Osteoblast (primary cell): ENCODE measurements around the gene FAM124A. TPM values are rescaled to one million over a fixed set of nuclear protein-coding genes. Genes with fewer than 3 reads are reported as not detected.

Source experiments
- DNase-seq: peaks from one replicate; pipeline ENCODE4 v3.0.0; 2011; ENCODE audit warnings: low spot score, mixed read lengths; ENCODE audit not compliant: insufficient read length; ENCODE audit errors: missing footprints
- H2AFZ ChIP-seq: 2 replicates; pipeline ENCODE4 v1.6.0; 2011; ENCODE audit warnings: mild to moderate bottlenecking, low read length
- H3K27ac ChIP-seq: 2 replicates; pipeline ENCODE4 v1.5.1; 2011; ENCODE audit warnings: mild to moderate bottlenecking, low read depth, low read length, moderate library complexity
- H3K27me3 ChIP-seq: 2 replicates; pipeline ENCODE4 v1.6.0; 2012; ENCODE audit warnings: mild to moderate bottlenecking, control low read depth, inconsistent platforms, low read length, moderate library complexity; ENCODE audit not compliant: insufficient read depth
- H3K36me3 ChIP-seq: 2 replicates; pipeline ENCODE4 v1.5.1; 2011; ENCODE audit warnings: mild to moderate bottlenecking, low read length, control low read depth, moderate library complexity; ENCODE audit not compliant: insufficient read depth
- H3K4me1 ChIP-seq: 2 replicates; pipeline ENCODE4 v1.5.1; 2011; ENCODE audit warnings: mild to moderate bottlenecking, low read length, control low read depth, moderate library complexity; ENCODE audit not compliant: insufficient read depth
- H3K4me2 ChIP-seq: 2 replicates; pipeline ENCODE4 v1.6.0; 2011; ENCODE audit warnings: mild to moderate bottlenecking, low read length; ENCODE audit not compliant: insufficient read depth
- H3K4me3 ChIP-seq: fragments of 200-600 bp; sonication (generic); 3 replicates; pipeline ENCODE4 v1.5.1; 2012; ENCODE audit warnings: mild to moderate bottlenecking, low read length, inconsistent platforms; ENCODE audit not compliant: insufficient read depth
- H3K79me2 ChIP-seq: 2 replicates; pipeline ENCODE4 v1.6.0; 2012; ENCODE audit warnings: mild to moderate bottlenecking, low read length, control low read depth, inconsistent platforms; ENCODE audit not compliant: insufficient read depth
- H3K9me3 ChIP-seq: 2 replicates; pipeline ENCODE4 v1.5.1; 2011; ENCODE audit warnings: low read depth, low read length, control low read depth
- H4K20me1 ChIP-seq: 2 replicates; pipeline ENCODE4 v1.6.0; 2012; ENCODE audit warnings: mild to moderate bottlenecking, low read length, control low read depth; ENCODE audit not compliant: insufficient read depth
- total RNA-seq: library from RNA; depleted of rRNA; stranded (reverse); fragments of >200 nt; gene quantifications from 2 replicates; pipeline ENCODE4 v1.2.3, GENCODE V29; 2012
- TF ChIP-seq, protein P1 (sequence below): IDR thresholded peaks from 2 replicates; pipeline ENCODE4 v1.5.1; 2011; ENCODE audit warnings: mild to moderate bottlenecking, low read depth, low read length, moderate library complexity; ENCODE audit errors: extremely low read depth

The FAM124A gene
- total RNA-seq, 1 donor: 1.1 TPM

DNA sequence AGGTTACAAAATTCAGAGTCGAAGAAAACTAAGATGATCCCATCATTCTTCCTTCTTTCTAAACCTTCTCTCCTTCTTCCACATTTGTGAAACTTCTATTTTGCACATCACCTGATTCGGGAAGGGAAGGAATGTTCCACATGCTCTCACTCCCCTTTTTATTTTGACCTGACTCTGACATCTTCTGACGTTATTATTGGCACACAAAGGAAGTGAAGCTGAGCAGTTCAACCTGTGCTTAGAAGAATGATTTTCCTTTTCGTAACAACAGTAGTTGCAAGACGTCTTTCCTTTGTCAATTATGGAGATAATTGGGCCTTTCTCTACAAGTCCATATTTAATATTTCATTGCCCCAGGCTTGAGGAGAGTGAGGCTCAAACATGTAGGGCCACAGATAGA, 18.0 kb downstream of the FAM124A start:
- H3K4me2 ChIP-seq: no peak overlapping the region
- H3K79me2 ChIP-seq: no peaks in the 10 kb centered on the region
- H3K36me3 ChIP-seq: no peaks in the 10 kb centered on the region
- no peak overlapping the region for H3K27ac ChIP-seq
- no peak overlapping the region for H2AFZ ChIP-seq
- H3K27me3 ChIP-seq: peaks cover 22% of the 10 kb centered on the region
- TF ChIP-seq, protein P1, sequence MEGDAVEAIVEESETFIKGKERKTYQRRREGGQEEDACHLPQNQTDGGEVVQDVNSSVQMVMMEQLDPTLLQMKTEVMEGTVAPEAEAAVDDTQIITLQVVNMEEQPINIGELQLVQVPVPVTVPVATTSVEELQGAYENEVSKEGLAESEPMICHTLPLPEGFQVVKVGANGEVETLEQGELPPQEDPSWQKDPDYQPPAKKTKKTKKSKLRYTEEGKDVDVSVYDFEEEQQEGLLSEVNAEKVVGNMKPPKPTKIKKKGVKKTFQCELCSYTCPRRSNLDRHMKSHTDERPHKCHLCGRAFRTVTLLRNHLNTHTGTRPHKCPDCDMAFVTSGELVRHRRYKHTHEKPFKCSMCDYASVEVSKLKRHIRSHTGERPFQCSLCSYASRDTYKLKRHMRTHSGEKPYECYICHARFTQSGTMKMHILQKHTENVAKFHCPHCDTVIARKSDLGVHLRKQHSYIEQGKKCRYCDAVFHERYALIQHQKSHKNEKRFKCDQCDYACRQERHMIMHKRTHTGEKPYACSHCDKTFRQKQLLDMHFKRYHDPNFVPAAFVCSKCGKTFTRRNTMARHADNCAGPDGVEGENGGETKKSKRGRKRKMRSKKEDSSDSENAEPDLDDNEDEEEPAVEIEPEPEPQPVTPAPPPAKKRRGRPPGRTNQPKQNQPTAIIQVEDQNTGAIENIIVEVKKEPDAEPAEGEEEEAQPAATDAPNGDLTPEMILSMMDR: no peak
- H3K4me1 ChIP-seq: no peaks in the 10 kb centered on the region
- H3K9me3 ChIP-seq: no peaks in the 10 kb centered on the region
- no peak for DNase-seq
- no peaks in the 10 kb centered on the region for H4K20me1 ChIP-seq
- no peak overlapping the region for H3K4me3 ChIP-seq

DNA sequence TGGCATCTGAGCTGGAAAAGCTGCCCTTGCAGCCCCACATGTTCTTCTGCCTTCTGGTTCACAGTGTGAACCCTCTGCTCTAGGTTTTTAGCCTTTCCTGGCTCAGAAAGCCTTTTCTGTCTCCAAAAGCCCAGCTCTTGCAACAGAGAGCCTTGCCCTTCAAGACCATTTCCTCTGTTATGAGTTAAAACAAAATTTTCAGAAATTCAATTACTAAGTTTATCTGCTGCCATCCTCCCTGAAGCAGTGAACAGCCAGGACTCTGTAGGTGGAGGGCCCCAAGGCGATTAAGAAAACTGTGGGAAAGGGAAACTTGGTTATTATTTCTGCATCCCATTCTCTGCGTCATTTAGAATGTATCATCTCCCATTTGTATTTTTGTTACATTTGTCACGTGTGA, 18.8 kb downstream of the FAM124A start:
- Histone ChIP-seq H3K9me3 (no peaks in the 10 kb centered on the region), H3K4me3 (no peak overlapping the region), H4K20me1 (no peaks in the 10 kb centered on the region), H3K4me1 (no peaks in the 10 kb centered on the region), H3K79me2 (no peaks in the 10 kb centered on the region), H3K27ac (no peak overlapping the region), H3K27me3 (peaks cover 28% of the 10 kb centered on the region), H3K4me2 (no peak overlapping the region), H2AFZ (no peak overlapping the region), H3K36me3 (no peaks in the 10 kb centered on the region)
- no peak for DNase-seq
- TF ChIP-seq, protein P1: no peak

DNA sequence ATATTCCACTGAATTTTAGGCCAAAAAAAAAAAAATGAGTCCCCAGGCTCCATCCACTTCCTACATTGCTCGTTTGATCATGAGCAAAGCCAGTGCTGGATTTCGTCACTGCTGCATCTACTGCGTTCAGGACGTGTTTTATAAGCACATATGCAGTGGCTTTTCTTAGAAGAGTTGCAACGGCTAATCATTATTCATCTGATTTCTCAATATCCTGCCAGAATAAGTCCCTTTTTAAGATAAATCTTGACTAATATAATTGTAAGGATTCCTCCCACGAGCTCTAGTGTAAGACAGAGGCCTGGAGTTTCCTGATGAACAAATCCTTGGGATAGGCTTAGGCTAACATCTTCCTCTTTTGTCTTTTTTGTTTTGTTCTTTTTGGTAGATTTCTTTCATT, 19.5 kb downstream of the FAM124A start:
- no peak overlapping the region for H3K4me3 ChIP-seq
- H3K27ac ChIP-seq: no peak overlapping the region
- H3K4me2 ChIP-seq: no peak overlapping the region
- no peaks in the 10 kb centered on the region for H3K36me3 ChIP-seq
- no peak overlapping the region for H2AFZ ChIP-seq
- no peaks in the 10 kb centered on the region for H4K20me1 ChIP-seq
- H3K4me1 ChIP-seq: no peaks in the 10 kb centered on the region
- H3K27me3 ChIP-seq: peaks cover 30% of the 10 kb centered on the region
- no peaks in the 10 kb centered on the region for H3K79me2 ChIP-seq
- DNase-seq: no peak
- TF ChIP-seq, protein P1: no peak
- no peaks in the 10 kb centered on the region for H3K9me3 ChIP-seq

DNA sequence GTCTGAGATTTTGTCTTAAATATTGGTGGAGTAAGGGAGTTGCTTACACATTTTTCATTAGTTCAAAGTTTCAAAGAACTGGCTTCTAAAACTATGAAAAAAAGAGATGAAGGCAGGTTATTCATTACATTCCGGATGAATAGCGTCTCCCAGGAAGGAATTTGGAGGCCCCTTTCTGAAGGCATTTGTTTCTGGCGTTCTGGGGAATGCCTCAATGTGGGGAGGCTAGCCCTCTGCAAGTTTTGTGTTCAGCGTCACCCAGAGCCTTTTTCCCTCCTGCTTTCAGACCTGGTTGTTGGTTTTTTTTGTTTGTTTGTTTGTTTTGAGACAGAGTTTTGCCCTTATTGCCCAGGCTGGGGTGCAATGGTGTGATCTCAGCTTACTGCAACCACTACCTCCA, 21.0 kb downstream of the FAM124A start:
- Histone ChIP-seq H3K9me3 (no peaks in the 10 kb centered on the region), H2AFZ (no peak overlapping the region), H3K4me1 (no peaks in the 10 kb centered on the region), H3K79me2 (no peaks in the 10 kb centered on the region), H3K27me3 (peaks cover 42% of the 10 kb centered on the region), H3K27ac (no peak overlapping the region), H3K36me3 (no peaks in the 10 kb centered on the region), H4K20me1 (no peaks in the 10 kb centered on the region), H3K4me2 (no peak overlapping the region), H3K4me3 (no peak overlapping the region)
- TF ChIP-seq, protein P1: no peak
- no peak for DNase-seq
